Measurements from ENCODE around the gene ADAMTSL1.

DNA sequence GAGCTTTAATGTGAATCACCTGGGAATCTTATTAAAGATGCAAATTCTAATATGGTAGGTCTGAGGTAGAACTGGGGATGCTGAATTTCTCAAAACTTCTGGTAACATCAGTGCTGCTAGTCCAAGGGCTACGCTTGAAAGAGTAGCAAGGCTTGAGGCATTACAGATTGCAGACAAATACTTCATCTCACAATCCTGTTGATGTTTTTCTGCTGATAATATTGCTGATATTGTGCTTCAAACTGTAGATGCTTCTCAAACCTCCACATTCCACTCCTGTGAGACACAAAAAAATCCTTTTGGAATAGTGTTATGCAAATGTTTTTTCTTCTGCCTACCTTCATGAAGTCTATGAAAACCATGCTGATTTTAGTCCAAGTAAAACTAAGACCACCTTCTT is 419.5 kb downstream of the ADAMTSL1 start:
- TF ChIP-seq, protein P1, sequence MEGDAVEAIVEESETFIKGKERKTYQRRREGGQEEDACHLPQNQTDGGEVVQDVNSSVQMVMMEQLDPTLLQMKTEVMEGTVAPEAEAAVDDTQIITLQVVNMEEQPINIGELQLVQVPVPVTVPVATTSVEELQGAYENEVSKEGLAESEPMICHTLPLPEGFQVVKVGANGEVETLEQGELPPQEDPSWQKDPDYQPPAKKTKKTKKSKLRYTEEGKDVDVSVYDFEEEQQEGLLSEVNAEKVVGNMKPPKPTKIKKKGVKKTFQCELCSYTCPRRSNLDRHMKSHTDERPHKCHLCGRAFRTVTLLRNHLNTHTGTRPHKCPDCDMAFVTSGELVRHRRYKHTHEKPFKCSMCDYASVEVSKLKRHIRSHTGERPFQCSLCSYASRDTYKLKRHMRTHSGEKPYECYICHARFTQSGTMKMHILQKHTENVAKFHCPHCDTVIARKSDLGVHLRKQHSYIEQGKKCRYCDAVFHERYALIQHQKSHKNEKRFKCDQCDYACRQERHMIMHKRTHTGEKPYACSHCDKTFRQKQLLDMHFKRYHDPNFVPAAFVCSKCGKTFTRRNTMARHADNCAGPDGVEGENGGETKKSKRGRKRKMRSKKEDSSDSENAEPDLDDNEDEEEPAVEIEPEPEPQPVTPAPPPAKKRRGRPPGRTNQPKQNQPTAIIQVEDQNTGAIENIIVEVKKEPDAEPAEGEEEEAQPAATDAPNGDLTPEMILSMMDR (IDR thresholded peaks at IDR 0.05), result no peak
- no peak for TF ChIP-seq POLR2A (IDR thresholded peaks at IDR 0.05)
- no peak for TF ChIP-seq POLR2AphosphoS5 (IDR thresholded peaks at IDR 0.05)
- TF ChIP-seq EP300 (IDR thresholded peaks at IDR 0.05), result no peak
